DMS 273 treated with DMSO at 0.1 percent for 48 hours (cell line): ENCODE results near the gene RWDD2A.

Source experiments
- DNase-seq: peaks from one replicate; lab custom pipeline; 2025; lab: John Stamatoyannopoulos, UW

Gene RWDD2A

GRCh38 chr6:83198486-83199172 lies 5.5 kb downstream of the RWDD2A start:
- no peak for DNase-seq

GRCh38 chr6:83199173-83199862 lies 6.2 kb downstream of the RWDD2A start:
- DNase-seq: no peak

- no peak for DNase-seq
These were observed 6.7 kb downstream of the RWDD2A start for GRCh38 chr6:83199863-83200225.

- DNase-seq: no peak
These were observed 8.9 kb downstream of the RWDD2A start for GRCh38 chr6:83202031-83202430.

GRCh38 chr6:83215131-83216047 lies 22.2 kb downstream of the RWDD2A start:
- DNase-seq: peak; percentile 64

GRCh38 chr6:83216806-83217205 lies 23.6 kb downstream of the RWDD2A start:
- no peak for DNase-seq

- DNase-seq: peak; percentile 45
These were observed 25.5 kb downstream of the RWDD2A start for GRCh38 chr6:83218646-83219045.

GRCh38 chr6:83220121-83220520 lies 27.0 kb downstream of the RWDD2A start:
- no peak for DNase-seq

GRCh38 chr6:83221276-83221675 lies 28.1 kb downstream of the RWDD2A start:
- DNase-seq: no peak

GRCh38 chr6:83221889-83222479 lies 28.8 kb downstream of the RWDD2A start:
- DNase-seq: peak; percentile 40

- DNase-seq: no peak
These were observed 33.4 kb downstream of the RWDD2A start for GRCh38 chr6:83226517-83226916.

- no peak for DNase-seq
These were observed 38.0 kb downstream of the RWDD2A start for GRCh38 chr6:83231146-83231545.

- DNase-seq: no peak
These were observed 54.3 kb downstream of the RWDD2A start for GRCh38 chr6:83247471-83247870.
